Measurements from ENCODE around the gene SELPLG. TPM values are rescaled to one million over a fixed set of nuclear protein-coding genes. Genes with fewer than 3 reads are reported as not detected.
A peak's percentile ranks its signal among the peaks of the same experiment; 100 is the strongest.
"Not testable (repeated sequence)": the region's sequence is repeated elsewhere in the genome, so short reads cannot be mapped to it uniquely, and the experiment has no call there.

SELPLG gene
- total RNA-seq, 1 donor from 2014 or later: 0.46 TPM

DNA sequence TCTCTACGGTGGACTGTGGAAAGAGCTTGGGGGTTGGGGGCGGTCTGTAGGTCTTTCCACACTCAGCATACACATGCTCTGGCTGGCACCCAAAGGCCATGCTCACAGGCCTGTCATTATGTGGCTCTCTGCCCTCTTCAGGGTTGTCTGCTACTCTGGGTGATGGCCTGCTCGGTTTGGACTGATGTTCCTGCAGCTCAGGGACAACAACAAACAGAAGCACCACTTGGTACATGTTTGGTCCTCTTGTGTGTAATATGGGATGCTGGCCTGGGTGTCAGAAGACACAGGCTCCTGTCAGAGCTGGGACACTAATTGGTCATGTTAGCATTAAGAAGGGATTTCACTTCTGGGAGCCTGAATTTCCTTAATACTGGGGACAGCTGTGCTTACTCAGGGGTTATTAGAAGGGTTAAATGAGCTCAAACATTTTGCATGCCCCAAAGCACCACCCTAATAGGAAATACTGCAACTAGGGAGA, 32.7 kb upstream of the SELPLG start:
- DNase-seq (ENCODE audit: low read depth): no peak
- TF ChIP-seq, protein P1, sequence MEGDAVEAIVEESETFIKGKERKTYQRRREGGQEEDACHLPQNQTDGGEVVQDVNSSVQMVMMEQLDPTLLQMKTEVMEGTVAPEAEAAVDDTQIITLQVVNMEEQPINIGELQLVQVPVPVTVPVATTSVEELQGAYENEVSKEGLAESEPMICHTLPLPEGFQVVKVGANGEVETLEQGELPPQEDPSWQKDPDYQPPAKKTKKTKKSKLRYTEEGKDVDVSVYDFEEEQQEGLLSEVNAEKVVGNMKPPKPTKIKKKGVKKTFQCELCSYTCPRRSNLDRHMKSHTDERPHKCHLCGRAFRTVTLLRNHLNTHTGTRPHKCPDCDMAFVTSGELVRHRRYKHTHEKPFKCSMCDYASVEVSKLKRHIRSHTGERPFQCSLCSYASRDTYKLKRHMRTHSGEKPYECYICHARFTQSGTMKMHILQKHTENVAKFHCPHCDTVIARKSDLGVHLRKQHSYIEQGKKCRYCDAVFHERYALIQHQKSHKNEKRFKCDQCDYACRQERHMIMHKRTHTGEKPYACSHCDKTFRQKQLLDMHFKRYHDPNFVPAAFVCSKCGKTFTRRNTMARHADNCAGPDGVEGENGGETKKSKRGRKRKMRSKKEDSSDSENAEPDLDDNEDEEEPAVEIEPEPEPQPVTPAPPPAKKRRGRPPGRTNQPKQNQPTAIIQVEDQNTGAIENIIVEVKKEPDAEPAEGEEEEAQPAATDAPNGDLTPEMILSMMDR (conservative IDR thresholded peaks at IDR 0.05; ENCODE audit: low read depth, low read length): no peak
- no peak overlapping the region for H3K4me3 ChIP-seq (ENCODE audit: low read depth, low read length)

DNA sequence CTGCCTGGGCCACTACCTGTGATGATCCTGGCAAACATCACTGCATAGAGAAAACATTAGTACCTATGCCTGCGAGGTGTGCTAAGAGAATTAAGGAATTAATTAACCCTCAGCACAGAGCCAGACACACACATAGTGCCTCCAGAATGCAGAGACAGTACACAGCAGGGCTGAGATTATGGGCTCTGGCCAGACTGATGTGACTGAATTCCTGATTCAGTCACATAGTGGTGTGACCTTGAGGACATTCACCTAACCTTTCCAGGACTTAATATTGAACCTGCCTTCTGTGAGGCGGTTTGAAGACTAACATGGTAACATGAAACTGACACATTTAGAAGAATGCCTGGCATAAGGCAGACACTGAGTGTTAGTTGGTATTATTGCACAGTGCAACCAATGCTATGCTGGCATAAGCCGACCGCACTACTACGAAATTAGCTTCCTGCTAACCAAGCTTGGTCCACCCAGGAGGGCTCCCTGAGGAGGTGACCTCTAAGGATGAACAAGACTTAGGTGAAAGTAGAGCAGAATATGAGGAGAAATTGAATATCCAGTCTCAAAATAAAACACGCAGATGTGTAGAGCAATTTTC, 32.0 kb upstream of the SELPLG start:
- H3K4me3 ChIP-seq (ENCODE audit: low read depth, low read length): no peak overlapping the region
- TF ChIP-seq, protein P1 (conservative IDR thresholded peaks at IDR 0.05; ENCODE audit: low read depth, low read length): no peak
- DNase-seq (ENCODE audit: low read depth): no peak

DNA sequence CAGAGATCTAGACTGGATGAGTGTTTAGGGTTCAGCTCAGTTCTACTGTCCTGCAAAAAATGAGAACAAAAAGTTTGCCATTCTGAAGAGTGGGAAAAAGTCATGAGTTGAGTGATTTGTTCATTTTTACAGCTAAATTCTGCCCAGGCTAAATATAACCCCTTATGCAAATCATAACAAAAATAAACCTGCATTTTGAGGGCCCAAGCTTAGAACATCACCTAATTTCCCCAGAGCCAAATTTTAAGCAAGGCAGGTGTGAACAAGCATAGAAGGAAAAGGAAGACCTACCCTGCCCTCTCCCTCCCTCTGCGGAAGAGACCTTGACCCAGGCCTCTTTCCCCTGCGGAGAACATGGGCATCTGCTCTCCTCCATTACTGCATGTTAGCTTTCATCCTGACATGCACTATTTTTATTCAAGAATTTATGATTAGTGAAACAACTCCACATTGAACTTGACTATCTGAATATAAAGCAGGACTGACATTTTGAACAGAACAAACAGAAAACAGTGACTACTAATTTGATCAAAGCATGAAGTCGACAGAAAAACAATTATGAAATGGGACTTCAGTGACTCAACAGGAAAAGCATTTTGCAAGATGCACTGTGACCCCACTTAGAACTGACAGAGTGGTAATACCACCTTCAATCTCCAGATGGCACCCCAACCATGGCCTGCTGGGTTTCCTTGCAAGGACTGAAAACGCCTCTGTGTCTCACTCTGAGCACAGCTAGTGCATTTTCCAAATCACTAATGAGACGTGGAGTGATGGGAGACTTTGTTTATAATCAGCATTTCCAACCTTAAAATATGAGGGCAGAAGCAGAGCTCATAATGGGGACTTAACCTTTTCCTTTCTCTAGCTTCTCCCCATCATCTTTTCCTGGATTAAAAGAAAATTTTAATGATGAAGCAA, 30.9 kb upstream of the SELPLG start:
- DNase-seq (ENCODE audit: low read depth): peak; percentile 89

DNA sequence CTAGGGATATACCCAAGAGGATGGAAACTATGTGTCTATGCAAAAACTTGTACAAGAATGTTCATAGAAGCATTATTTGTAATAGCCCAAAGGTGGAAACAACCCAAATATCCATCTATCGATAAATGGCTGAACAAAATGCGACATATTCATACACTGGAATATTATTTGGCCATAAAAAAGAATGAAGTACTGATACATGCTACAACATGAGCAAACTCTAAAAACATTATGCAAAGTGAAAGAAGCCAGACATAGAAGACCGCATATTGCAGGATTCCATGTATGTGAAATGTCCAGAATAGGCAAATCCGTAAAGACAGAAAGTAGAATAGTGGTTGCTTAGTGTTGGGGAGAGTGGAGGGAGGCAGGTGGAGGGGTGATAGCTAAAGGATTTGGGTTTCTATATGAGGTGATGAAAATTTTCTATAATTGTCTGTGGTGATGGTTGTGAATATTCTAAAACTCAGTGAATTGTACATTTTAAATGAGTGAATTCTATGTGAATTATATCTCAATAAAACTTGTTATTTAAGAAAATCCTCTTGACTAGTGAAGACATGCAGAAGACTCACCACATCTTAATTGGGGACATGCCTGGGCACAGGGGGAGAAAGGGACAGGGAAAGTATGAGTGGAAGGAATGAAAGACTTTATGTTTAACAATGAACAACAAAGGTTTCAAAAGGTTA, 29.8 kb upstream of the SELPLG start:
- no peak for DNase-seq (ENCODE audit: low read depth)
- H3K4me3 ChIP-seq (ENCODE audit: low read depth, low read length): no peak overlapping the region
- TF ChIP-seq, protein P1 (conservative IDR thresholded peaks at IDR 0.05; ENCODE audit: low read depth, low read length): no peak

More for the DNA sequence above, 30.9 kb upstream of the SELPLG start:
- no peak overlapping the region for H3K4me3 ChIP-seq (ENCODE audit: low read depth, low read length)
- TF ChIP-seq, protein P1 (conservative IDR thresholded peaks at IDR 0.05; ENCODE audit: low read depth, low read length): peak; percentile 99

DNA sequence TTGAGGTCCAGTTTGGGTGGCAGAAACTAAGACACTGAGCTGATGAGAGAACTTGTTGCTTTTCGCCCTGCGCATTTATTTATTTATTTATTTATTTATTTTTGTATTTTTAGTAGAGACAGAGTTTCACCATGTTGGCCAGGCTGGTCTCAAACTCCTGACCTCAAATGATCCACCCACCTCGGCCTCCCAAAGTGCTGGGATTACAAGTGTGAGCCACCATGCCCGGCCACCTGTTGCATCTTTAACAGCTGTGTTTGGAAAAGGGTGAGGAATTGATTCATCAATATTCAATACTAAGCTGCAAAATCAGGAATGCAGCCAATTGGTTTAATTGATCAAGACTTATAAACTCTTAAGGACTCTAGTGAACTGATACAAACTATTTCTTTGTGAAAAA, 24.4 kb upstream of the SELPLG start:
- not testable (repeated sequence) for DNase-seq (ENCODE audit: low read depth); H3K4me3 ChIP-seq (ENCODE audit: low read depth, low read length)

DNA sequence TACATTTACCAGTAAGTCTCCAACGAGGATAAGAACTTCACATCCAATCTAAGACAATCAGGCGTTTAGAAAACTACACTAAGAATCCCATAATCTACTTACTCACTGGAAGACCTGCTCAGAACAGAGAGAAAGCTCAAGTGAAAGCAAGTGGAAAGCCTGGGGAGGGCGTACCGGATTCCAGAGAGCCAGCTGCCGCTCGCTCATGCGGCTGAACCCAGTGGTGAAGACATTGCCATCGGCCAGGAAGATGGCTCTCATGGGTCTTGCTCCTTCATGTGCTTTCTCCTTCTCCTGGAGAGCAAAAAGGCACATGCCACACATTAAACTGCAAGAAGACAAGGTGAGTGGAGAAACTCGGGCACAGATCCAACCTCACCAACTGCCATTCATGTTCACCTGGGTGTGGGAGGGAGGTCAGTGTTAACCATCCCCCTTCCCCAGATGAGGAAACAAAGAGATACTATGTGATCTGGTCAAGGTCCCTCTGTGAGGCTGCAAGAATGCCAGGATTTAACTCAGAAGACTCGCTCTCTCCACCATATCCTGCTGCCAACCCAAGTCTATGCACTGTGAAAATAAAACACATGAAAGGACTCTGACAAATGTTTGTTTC, 23.5 kb upstream of the SELPLG start:
- TF ChIP-seq, protein P1 (conservative IDR thresholded peaks at IDR 0.05; ENCODE audit: low read depth, low read length): no peak
- no peak for DNase-seq (ENCODE audit: low read depth)
- H3K4me3 ChIP-seq (ENCODE audit: low read depth, low read length): no peak overlapping the region

DNA sequence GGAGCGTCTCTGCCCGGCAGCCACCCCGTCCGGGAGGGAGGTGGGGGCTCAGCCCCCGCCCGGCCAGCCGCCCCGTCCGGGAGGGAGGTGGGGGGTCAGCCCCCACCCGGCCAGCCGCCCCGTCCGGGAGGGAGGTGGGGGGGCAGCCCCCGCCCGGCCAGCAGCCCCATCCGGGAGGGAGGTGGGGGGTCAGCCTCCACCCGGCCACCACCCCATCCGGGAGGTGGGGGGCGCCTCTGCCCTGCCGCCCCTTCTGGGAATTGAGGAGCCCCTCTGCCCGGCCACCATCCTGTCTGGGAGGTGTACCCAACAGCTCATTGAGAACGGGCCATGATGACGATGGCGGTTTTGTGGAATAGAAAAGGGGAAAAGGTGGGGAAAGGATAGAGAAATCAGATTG, 22.6 kb upstream of the SELPLG start:
- not testable (repeated sequence) for H3K4me3 ChIP-seq (ENCODE audit: low read depth, low read length); DNase-seq (ENCODE audit: low read depth)

DNA sequence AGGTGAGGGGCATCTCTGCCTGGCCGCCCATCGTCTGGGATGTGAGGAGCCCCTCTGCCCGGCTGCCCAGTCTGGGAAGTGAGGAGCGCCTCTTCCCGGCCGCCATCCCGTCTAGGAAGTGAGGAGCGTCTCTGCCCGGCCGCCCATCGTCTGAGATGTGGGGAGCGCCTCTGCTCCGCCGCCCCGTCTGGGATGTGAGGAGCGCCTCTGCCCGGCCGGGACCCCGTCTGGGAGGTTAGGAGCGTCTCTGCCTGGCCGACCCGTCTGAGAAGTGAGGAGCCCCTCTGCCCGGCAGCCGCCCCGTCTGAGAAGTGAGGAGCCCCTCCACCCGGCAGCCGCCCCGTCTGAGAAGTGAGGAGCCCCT, 22.1 kb upstream of the SELPLG start:
- H3K4me3 ChIP-seq (ENCODE audit: low read depth, low read length): not testable (repeated sequence)

DNA sequence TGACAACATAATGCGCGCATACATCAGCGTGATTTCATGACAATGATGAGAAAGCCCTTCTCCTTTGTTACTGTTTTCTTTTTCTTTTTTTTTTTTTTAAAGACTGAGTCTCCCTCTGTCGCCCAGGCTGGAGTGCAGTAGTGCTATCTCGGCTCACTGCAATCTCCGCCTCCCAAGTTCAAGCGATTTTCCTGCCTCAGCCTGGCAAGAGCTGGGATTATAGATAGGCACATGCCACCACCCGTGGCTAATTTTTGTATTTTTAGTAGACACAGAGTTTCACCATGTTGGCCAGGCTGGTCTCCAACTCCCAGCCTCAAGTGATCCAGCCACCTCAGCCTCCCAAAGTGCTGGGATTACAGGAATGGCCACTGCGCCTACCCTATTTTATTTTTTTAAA, 20.9 kb upstream of the SELPLG start:
- H3K4me3 ChIP-seq (ENCODE audit: low read depth, low read length); DNase-seq (ENCODE audit: low read depth): not testable (repeated sequence)

More for the DNA sequence above, 22.1 kb upstream of the SELPLG start:
- DNase-seq (ENCODE audit: low read depth): not testable (repeated sequence)

Measured in epithelial cell of proximal tubule (primary cell).